Measurements from ENCODE around the gene MEF2C. TPM values are rescaled to one million over a fixed set of nuclear protein-coding genes. Genes with fewer than 3 reads are reported as not detected.

The MEF2C gene
- total RNA-seq, 1 donor from 2014 or later = 42.0 TPM

DNA sequence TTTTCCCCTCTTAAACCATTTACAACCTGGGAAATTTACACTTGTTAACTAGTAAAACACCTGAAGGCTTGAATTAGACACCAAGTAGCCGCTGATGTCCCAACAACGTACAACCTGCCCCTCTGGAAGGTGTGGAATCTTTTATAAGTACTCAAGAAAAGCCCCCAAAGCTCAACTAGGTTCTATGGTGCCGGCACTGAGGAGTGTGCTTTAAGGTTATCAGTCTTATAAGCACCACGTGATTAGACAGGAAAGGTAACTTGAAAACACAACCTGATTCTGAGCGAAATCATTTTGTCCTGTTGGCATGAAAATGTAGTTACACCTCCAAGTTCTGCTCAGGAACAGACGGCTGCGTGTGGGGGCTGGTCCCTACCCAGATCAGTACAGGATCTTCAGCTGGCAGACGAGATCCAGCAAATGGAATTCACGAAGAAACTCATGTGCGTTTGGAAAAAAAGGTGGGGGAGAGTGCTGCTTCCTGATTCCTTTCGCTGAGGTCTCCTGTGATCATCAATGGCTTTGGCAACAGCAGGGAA, 195.5 kb downstream of the MEF2C start:
- DNase-seq = no peak
- Histone ChIP-seq H3K27ac (no peak overlapping the region), H3K9me3 (no peaks in the 10 kb centered on the region), H3K27me3 (ENCODE audit: low read depth) (peaks cover 99% of the 10 kb centered on the region), H3K4me3 (no peak overlapping the region), H3K4me1 (peaks cover 17% of the 10 kb centered on the region), H3K36me3 (no peaks in the 10 kb centered on the region)
- no peak for ATAC-seq
- intact Hi-C loops (cut with DNase I) = no loop called here
- TF ChIP-seq, protein P1, sequence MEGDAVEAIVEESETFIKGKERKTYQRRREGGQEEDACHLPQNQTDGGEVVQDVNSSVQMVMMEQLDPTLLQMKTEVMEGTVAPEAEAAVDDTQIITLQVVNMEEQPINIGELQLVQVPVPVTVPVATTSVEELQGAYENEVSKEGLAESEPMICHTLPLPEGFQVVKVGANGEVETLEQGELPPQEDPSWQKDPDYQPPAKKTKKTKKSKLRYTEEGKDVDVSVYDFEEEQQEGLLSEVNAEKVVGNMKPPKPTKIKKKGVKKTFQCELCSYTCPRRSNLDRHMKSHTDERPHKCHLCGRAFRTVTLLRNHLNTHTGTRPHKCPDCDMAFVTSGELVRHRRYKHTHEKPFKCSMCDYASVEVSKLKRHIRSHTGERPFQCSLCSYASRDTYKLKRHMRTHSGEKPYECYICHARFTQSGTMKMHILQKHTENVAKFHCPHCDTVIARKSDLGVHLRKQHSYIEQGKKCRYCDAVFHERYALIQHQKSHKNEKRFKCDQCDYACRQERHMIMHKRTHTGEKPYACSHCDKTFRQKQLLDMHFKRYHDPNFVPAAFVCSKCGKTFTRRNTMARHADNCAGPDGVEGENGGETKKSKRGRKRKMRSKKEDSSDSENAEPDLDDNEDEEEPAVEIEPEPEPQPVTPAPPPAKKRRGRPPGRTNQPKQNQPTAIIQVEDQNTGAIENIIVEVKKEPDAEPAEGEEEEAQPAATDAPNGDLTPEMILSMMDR (IDR thresholded peaks at IDR 0.05) = no peak

DNA sequence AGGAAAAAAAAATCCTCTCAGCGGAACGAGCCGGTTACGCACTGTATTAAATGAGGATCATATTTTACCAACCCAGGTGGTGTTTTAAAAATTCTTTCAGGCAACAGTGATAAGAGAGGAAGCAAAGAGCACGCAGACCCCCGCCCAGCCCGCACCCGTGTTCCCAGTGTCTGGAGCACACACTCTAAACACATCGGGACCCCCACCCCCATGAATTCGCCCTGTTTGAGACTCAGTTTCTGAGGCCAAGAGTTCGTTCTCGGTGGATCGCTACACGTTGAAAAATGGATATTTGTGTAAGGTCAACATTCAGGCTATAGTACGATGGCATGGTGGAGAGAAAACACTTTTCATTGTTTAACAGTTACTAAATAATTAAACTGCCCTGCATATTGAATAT, 196.3 kb downstream of the MEF2C start:
- Histone ChIP-seq H3K9me3 (no peaks in the 10 kb centered on the region), H3K4me3 (no peak overlapping the region), H3K4me1 (peaks cover 10% of the 10 kb centered on the region), H3K27ac (no peak overlapping the region), H3K36me3 (no peaks in the 10 kb centered on the region), H3K27me3 (ENCODE audit: low read depth) (peaks cover 99% of the 10 kb centered on the region)
- no peak for DNase-seq
- TF ChIP-seq, protein P1 (IDR thresholded peaks at IDR 0.05) = no peak
- intact Hi-C loops (cut with DNase I) = no loop called here
- ATAC-seq = no peak

DNA sequence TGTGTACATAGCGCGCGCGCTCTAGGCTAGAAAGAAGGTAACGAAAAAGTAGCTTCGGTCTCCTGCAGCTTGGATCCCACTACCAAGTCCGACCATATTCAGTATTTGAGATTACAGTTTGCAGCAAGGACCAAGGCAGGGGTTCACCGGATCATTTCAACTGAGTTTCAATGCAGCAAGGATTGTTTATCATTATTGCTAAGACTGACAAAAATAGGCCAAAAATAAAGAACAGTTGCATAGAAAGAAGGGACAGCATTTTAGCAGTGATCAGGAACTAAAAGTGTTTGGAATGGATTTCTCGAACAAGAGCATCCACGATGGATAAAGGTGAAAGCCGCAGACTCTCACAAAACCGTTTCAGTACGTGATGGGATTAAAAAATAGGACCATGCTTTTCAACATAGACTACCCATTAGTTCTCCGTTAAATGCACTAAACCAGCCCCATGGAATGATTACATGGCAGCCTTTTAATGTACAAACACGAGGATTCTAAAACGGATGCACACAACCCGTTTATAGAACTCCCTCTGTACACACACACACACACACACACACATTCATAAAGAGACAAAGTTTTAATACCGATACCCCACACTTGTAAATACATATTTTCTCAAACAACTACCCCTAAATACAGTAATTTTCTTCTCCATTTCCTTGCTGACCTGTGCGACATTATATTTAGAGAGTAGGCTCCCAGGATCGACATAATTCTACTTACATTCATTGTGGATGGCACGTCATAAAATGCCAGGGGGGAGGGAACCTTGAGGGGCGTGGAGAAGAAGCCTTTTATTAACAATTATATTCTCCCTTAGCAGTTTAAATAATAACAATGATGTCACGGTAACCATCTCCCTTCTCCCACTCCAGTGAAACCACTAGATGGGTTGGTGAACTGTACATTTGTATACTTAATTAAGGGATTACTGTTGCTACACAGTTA, 197.1 kb downstream of the MEF2C start:
- Histone ChIP-seq H3K36me3 (no peaks in the 10 kb centered on the region), H3K27ac (no peak overlapping the region), H3K27me3 (ENCODE audit: low read depth) (peaks cover 99% of the 10 kb centered on the region), H3K9me3 (no peaks in the 10 kb centered on the region), H3K4me1 (peaks cover 5% of the 10 kb centered on the region), H3K4me3 (no peak overlapping the region)
- DNase-seq (no peak), ATAC-seq (no peak)
- intact Hi-C loops (cut with DNase I) = no loop called here
- TF ChIP-seq, protein P1 (IDR thresholded peaks at IDR 0.05) = no peak

DNA sequence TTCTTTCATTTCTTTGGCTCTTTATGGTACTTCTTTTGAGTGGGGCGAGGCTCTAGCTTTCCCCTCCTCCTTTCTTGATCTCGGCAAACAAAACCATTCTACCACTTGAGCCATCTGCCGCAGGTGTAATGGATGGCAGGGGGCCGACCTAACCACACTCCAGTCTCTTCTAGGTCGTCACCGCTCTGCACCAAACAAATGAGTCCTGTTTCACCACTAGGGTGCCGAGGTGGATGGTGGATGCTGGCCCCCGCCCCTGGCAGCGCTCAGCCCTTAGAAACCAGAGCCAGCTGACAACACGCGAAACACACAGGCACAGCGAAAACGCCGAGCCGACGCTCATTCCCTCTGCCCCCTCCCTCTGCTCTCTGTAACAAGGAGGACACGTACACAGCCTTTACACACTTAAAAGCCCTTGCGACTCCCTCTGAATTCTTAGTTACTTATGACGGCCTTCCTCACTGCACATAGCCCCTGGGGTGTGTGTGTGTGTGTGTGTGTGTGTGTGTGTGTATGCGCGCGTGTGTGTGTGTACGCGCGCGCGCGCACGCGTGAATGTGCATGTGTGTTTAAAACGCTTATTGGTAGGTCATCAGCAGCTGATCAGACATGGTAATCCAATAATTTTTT, 199.4 kb downstream of the MEF2C start:
- no peak overlapping the region for H3K4me3 ChIP-seq
- intact Hi-C loops (cut with DNase I) = no loop called here
- ATAC-seq = no peak
- DNase-seq = no peak
- peaks cover 11% of the 10 kb centered on the region for H3K4me1 ChIP-seq
- no peaks in the 10 kb centered on the region for H3K36me3 ChIP-seq
- H3K9me3 ChIP-seq = no peaks in the 10 kb centered on the region
- no peak overlapping the region for H3K27ac ChIP-seq
- TF ChIP-seq, protein P1 (IDR thresholded peaks at IDR 0.05) = no peak
- H3K27me3 ChIP-seq (ENCODE audit: low read depth) = peaks cover 99% of the 10 kb centered on the region

DNA sequence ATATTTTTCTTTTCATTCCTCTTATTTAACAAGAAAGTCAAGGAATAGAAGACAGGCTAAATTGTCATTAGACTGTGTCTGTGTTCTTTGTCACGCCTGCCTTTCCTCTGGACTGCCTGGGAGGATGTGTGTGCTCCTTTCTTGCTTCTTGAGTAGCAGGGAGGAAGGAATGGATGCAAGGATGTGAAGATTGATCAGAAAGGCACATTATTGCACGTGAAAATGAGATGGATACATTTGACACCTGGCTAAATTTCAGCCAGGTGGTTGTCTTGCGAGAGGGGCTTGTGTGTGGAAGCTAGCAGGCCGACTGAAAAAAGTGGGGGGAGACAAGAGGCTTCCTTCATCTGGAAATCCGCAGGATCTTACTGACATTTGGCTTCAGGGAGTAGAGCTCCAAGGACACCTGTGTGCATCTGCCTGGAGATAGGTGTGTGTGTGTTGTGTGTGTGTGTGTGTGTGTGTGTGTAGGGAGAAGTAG, 200.1 kb downstream of the MEF2C start:
- DNase-seq = no peak
- Histone ChIP-seq H3K27me3 (ENCODE audit: low read depth) (peaks cover 99% of the 10 kb centered on the region), H3K36me3 (no peaks in the 10 kb centered on the region), H3K9me3 (no peaks in the 10 kb centered on the region), H3K4me1 (peaks cover 11% of the 10 kb centered on the region), H3K27ac (no peak overlapping the region), H3K4me3 (no peak overlapping the region)
- intact Hi-C loops (cut with DNase I) = no loop called here
- no peak for ATAC-seq
- TF ChIP-seq, protein P1 (IDR thresholded peaks at IDR 0.05) = no peak

Measured in lower lobe of right lung (tissue), 2 donors.